ENCODE data around the gene COL15A1. TPM values are rescaled to one million over a fixed set of nuclear protein-coding genes. Genes with fewer than 3 reads are reported as not detected.

The COL15A1 gene
- total RNA-seq, 4 donors from 2014 or later = 4.6 to 51.9 (median 10.7) TPM

GRCh38 chr9:98927724-98928123 is 16.0 kb upstream of the COL15A1 start:
- no peak for DNase-seq
- 68 to 74% methylated on average over 2 to 6 of the region's 6 CpGs for WGBS, 2 donors (ENCODE audit: low coverage in 1 of 2)
- TF ChIP-seq CTCF (IDR thresholded peaks at IDR 0.05) (no peak), POLR2AphosphoS5 (IDR thresholded peaks at IDR 0.05) (no peak), POLR2A (IDR thresholded peaks at IDR 0.05) (no peak), EP300 (IDR thresholded peaks at IDR 0.05; ENCODE audit: low read depth) (no peak)
- in situ Hi-C loops (cut with MboI; ENCODE audit: low pct_ligation_motif_present in 1 of 4, low pct_unique_long_range_greater_than_20kb in 1 of 4, low sequenced_read_pairs in 3 of 4) = no loop called here
- H3K27me3 ChIP-seq = peaks cover 5% of the 10 kb centered on the region
- no peaks in the 10 kb centered on the region for H3K4me1 ChIP-seq
- no peaks in the 10 kb centered on the region for H3K36me3 ChIP-seq
- no peak overlapping the region for H3K4me3 ChIP-seq
- no peak overlapping the region for H3K27ac ChIP-seq
- intact Hi-C loops (cut with DNase I; ENCODE audit: low total_unique reads) = no loop called here
- H3K9me3 ChIP-seq = no peaks in the 10 kb centered on the region

- DNase-seq = no peak
- 38 to 45% methylated on average over 2 of the region's 2 CpGs for WGBS, 2 donors (ENCODE audit: low coverage in 1 of 2)
- Histone ChIP-seq H3K36me3 (no peaks in the 10 kb centered on the region), H3K4me1 (no peaks in the 10 kb centered on the region), H3K27ac (no peak overlapping the region), H3K27me3 (peaks cover 5% of the 10 kb centered on the region), H3K4me3 (no peak overlapping the region), H3K9me3 (no peaks in the 10 kb centered on the region)
- TF ChIP-seq CTCF (IDR thresholded peaks at IDR 0.05) = no peak
- no peak for TF ChIP-seq EP300 (IDR thresholded peaks at IDR 0.05; ENCODE audit: low read depth)
- no peak for TF ChIP-seq POLR2AphosphoS5 (IDR thresholded peaks at IDR 0.05)
- no peak for TF ChIP-seq POLR2A (IDR thresholded peaks at IDR 0.05)
- intact Hi-C loops (cut with DNase I; ENCODE audit: low total_unique reads) (no loop called here), in situ Hi-C loops (cut with MboI; ENCODE audit: low pct_ligation_motif_present in 1 of 4, low pct_unique_long_range_greater_than_20kb in 1 of 4, low sequenced_read_pairs in 3 of 4) (no loop called here)
Measured at GRCh38 chr9:98929071-98929470, 14.6 kb upstream of the COL15A1 start.

GRCh38 chr9:98929895-98930341 is 13.8 kb upstream of the COL15A1 start:
- in situ Hi-C loops (cut with MboI; ENCODE audit: low pct_ligation_motif_present in 1 of 4, low pct_unique_long_range_greater_than_20kb in 1 of 4, low sequenced_read_pairs in 3 of 4) (no loop called here), intact Hi-C loops (cut with DNase I; ENCODE audit: low total_unique reads) (no loop called here)
- H3K4me1 ChIP-seq = no peaks in the 10 kb centered on the region
- no peak overlapping the region for H3K4me3 ChIP-seq
- H3K9me3 ChIP-seq = no peaks in the 10 kb centered on the region
- H3K27me3 ChIP-seq = peaks cover 5% of the 10 kb centered on the region
- WGBS, 2 donors (ENCODE audit: low coverage in 1 of 2) = 66 to 90% methylated on average over 2 to 10 of the region's 10 CpGs
- H3K27ac ChIP-seq = no peak overlapping the region
- TF ChIP-seq POLR2A (IDR thresholded peaks at IDR 0.05) (no peak), EP300 (IDR thresholded peaks at IDR 0.05; ENCODE audit: low read depth) (no peak), CTCF (IDR thresholded peaks at IDR 0.05) (no peak), POLR2AphosphoS5 (IDR thresholded peaks at IDR 0.05) (no peak)
- no peak for DNase-seq
- H3K36me3 ChIP-seq = no peaks in the 10 kb centered on the region

- H3K27ac ChIP-seq = no peak overlapping the region
- no peak overlapping the region for H3K4me3 ChIP-seq
- H3K36me3 ChIP-seq = no peaks in the 10 kb centered on the region
- H3K27me3 ChIP-seq = peaks cover 5% of the 10 kb centered on the region
- in situ Hi-C loops (cut with MboI; ENCODE audit: low pct_ligation_motif_present in 1 of 4, low pct_unique_long_range_greater_than_20kb in 1 of 4, low sequenced_read_pairs in 3 of 4) = no loop called here
- no peaks in the 10 kb centered on the region for H3K4me1 ChIP-seq
- WGBS, 2 donors (ENCODE audit: low coverage in 1 of 2) = 72 to 78% methylated on average over 6 to 9 of the region's 9 CpGs
- intact Hi-C loops (cut with DNase I; ENCODE audit: low total_unique reads) = no loop called here
- DNase-seq = no peak
- no peak for TF ChIP-seq EP300 (IDR thresholded peaks at IDR 0.05; ENCODE audit: low read depth)
- TF ChIP-seq CTCF (IDR thresholded peaks at IDR 0.05) = no peak
- TF ChIP-seq POLR2A (IDR thresholded peaks at IDR 0.05) = no peak
- no peak for TF ChIP-seq POLR2AphosphoS5 (IDR thresholded peaks at IDR 0.05)
- no peaks in the 10 kb centered on the region for H3K9me3 ChIP-seq
Measured at GRCh38 chr9:98930792-98931191, 12.9 kb upstream of the COL15A1 start.

Data from transverse colon (tissue), 4 donors.